HCT116 (cell line): ENCODE measurements around the gene SLC25A39. TPM values are rescaled to one million over a fixed set of nuclear protein-coding genes. Genes with fewer than 3 reads are reported as not detected.

ENCODE experiments used
- ATAC-seq: fragments of 200-7000 bp; cut with Tn5 transposase; 2 replicates; pipeline ENCODE4 v1.9.1; 2020; ENCODE audit warnings: mild to moderate bottlenecking, moderate library complexity
- BruUV-seq: library from RNA; stranded (reverse); fragments of 400-500 nt; replicated peaks from 2 replicates; lab custom pipeline; 2021; lab: Mats Ljungman, UMichigan
- CTCF ChIA-PET: fragments of 300-600 bp; sonication (Branson Sonifier 250); formaldehyde crosslinking; loops from one replicate; lab custom pipeline; 2021; ENCODE audit warnings: antibody characterized with exemption; lab: Charles Lee
- POLR2A ChIA-PET: fragments of 300-600, 350-600 bp; sonication (Branson Sonifier 250); formaldehyde crosslinking; loops from one replicate; lab custom pipeline; 2021; ENCODE audit warnings: antibody characterized with exemption; lab: Charles Lee
- RAD21 ChIA-PET, 2 experiments: fragments of 300-600 bp; sonication (Branson Sonifier 250); formaldehyde crosslinking; loops; one replicate each; lab custom pipeline; 2023; ENCODE audit warnings: low total read pairs in 2 of 2; ENCODE audit not compliant: uncharacterized antibody in 2 of 2, unreplicated experiment in 2 of 2, low non-redundant PET in 1 of 2; lab: Charles Lee
- DNase-seq: peaks from one replicate; pipeline ENCODE4 v3.0.0-alpha.2; 2010; ENCODE audit warnings: low read depth, low spot score
- H2AFZ ChIP-seq: fragments of 200-600 bp; shearing (Covaris generic), sonication (generic); 2 replicates; pipeline ENCODE4 v1.6.1; 2017; ENCODE audit warnings: low read depth, mixed run types, mixed read lengths, antibody characterized with exemption, low read length; ENCODE audit not compliant: poor library complexity, severe bottlenecking
- H3K27ac ChIP-seq: 2 replicates; pipeline ENCODE4 v1.5.1; 2012; ENCODE audit warnings: low read depth, low read length
- H3K27me3 ChIP-seq: fragments of 200-600 bp; sonication (generic); 2 replicates; pipeline ENCODE4 v1.6.1; 2016; ENCODE audit warnings: mixed run types, low read length, mixed read lengths; ENCODE audit not compliant: insufficient read depth
- H3K36me3 ChIP-seq, 2 experiments: fragments of 200-500 bp in 1 of 2; fragments of 200-600 bp in 1 of 2; sonication (Bioruptor generic) in 1 of 2; sonication (generic) in 1 of 2; 2 replicates each; pipeline versions ENCODE4 v1.5.1 to v1.6.1; 2014 to 2016; ENCODE audit warnings: low read length in 2 of 2, inconsistent platforms in 1 of 2, mixed read lengths in 1 of 2, mixed run types in 1 of 2; ENCODE audit not compliant: insufficient read depth in 2 of 2, control insufficient read depth in 1 of 2
- H3K4me1 ChIP-seq, 2 experiments: fragments of 200-600 bp in 1 of 2; sonication (generic) in 1 of 2; 2 replicates each; pipeline versions ENCODE4 v1.5.1 to v1.6.1; 2012 to 2017; ENCODE audit warnings: low read length in 2 of 2, inconsistent platforms in 1 of 2, mild to moderate bottlenecking in 1 of 2, mixed read lengths in 1 of 2, mixed run types in 1 of 2, moderate library complexity in 1 of 2; ENCODE audit not compliant: insufficient read depth in 2 of 2, control insufficient read depth in 1 of 2
- H3K4me2 ChIP-seq: fragments of 200-600 bp; sonication (generic); 2 replicates; pipeline ENCODE4 v1.6.1; 2017; ENCODE audit warnings: mixed run types, low read length, mixed read lengths
- H3K4me3 ChIP-seq, 2 experiments: fragments of 200-600 bp in 1 of 2; sonication (generic) in 1 of 2; replicated peaks in 1 of 2; 2 replicates each; pipeline ENCODE4 v1.5.1; 2011 to 2016; ENCODE audit warnings: low read length in 2 of 2, control low read depth in 1 of 2, low read depth in 1 of 2, mild to moderate bottlenecking in 1 of 2, mixed read lengths in 1 of 2, mixed run types in 1 of 2
- H3K79me2 ChIP-seq: fragments of 200-600 bp; sonication (generic); 2 replicates; pipeline ENCODE4 v1.6.1; 2017; ENCODE audit warnings: mild to moderate bottlenecking, mixed run types, low read length, moderate library complexity, mixed read lengths; ENCODE audit not compliant: insufficient read depth
- H3K9ac ChIP-seq: fragments of 200-600 bp; sonication (generic); 2 replicates; pipeline ENCODE4 v1.6.1; 2016; ENCODE audit warnings: low read length, mixed read lengths
- H3K9me2 ChIP-seq: fragments of 200-600 bp; sonication (generic), shearing (Covaris generic); 2 replicates; pipeline ENCODE4 v1.6.1; 2017; ENCODE audit warnings: mixed run types, mild to moderate bottlenecking, moderate library complexity; ENCODE audit not compliant: insufficient read depth
- H3K9me3 ChIP-seq, 2 experiments: fragments of 200-500 bp in 1 of 2; fragments of 200-600 bp in 1 of 2; sonication (Bioruptor generic) in 1 of 2; sonication (generic) in 1 of 2; 2 replicates each; pipeline ENCODE4 v1.6.1; 2014 to 2017; ENCODE audit warnings: low read length in 2 of 2, mixed read lengths in 2 of 2, inconsistent platforms in 1 of 2, low read depth in 1 of 2, mild to moderate bottlenecking in 1 of 2, mixed run types in 1 of 2, moderate library complexity in 1 of 2; ENCODE audit not compliant: control insufficient read depth in 1 of 2, insufficient read depth in 1 of 2
- H4K20me1 ChIP-seq: fragments of 200-600 bp; sonication (generic), shearing (Covaris generic); 2 replicates; pipeline ENCODE4 v1.6.1; 2017; ENCODE audit warnings: mixed run types, mild to moderate bottlenecking, moderate library complexity; ENCODE audit not compliant: insufficient read depth
- CBX3 ChIP-seq: IDR thresholded peaks from 2 replicates; pipeline ENCODE4 v1.6.1; 2012; ENCODE audit warnings: low read depth
- CEBPB ChIP-seq: IDR thresholded peaks from 2 replicates; pipeline ENCODE4 v1.6.1; 2012; ENCODE audit warnings: low read depth
- EZH2 ChIP-seq: fragments of 200-600 bp; sonication (generic); IDR thresholded peaks from 2 replicates; pipeline ENCODE4 v1.6.1; 2017; ENCODE audit warnings: antibody characterized with exemption, mixed run types
- JUND ChIP-seq: IDR thresholded peaks from 2 replicates; pipeline ENCODE4 v1.6.1; 2012
- MAX ChIP-seq: IDR thresholded peaks from 2 replicates; pipeline ENCODE4 v1.6.1; 2012
- POLR2A ChIP-seq: IDR thresholded peaks from 2 replicates; pipeline ENCODE4 v1.7.0; 2011; ENCODE audit warnings: borderline replicate concordance; ENCODE audit not compliant: insufficient read depth, insufficient read length; ENCODE audit errors: extremely low read depth
- POLR2AphosphoS5 ChIP-seq: IDR thresholded peaks from 2 replicates; pipeline ENCODE4 v1.6.1; 2011; ENCODE audit warnings: mild to moderate bottlenecking, low read depth, low read length, moderate library complexity
- RAD21 ChIP-seq: IDR thresholded peaks from 2 replicates; pipeline ENCODE4 v1.6.1; 2012; ENCODE audit warnings: low read depth, mild to moderate bottlenecking
- SIN3A ChIP-seq: IDR thresholded peaks from 2 replicates; pipeline ENCODE4 v1.6.1; 2012; ENCODE audit warnings: low read depth
- YY1 ChIP-seq: IDR thresholded peaks from 2 replicates; pipeline ENCODE4 v1.6.1; 2011; ENCODE audit warnings: low read length, low read depth, moderate library complexity, mild to moderate bottlenecking; ENCODE audit not compliant: insufficient replicate concordance; ENCODE audit errors: extremely low read depth
- intact Hi-C: fragments of 100-400 bp; cut with micrococcal nuclease; formaldehyde crosslinking; loops from 2 replicates; pipeline ENCODE4 v1.10.0; 2022
- total RNA-seq: library from RNA; stranded (reverse); gene quantifications from one replicate; pipeline ENCODE4 v1.2.1, GENCODE V29; 2021; ENCODE audit not compliant: unreplicated experiment
- TF ChIP-seq, protein P1 (sequence below): IDR thresholded peaks from 2 replicates; pipeline ENCODE4 v1.6.1; 2012; ENCODE audit warnings: low read depth
- TF ChIP-seq, protein P2 (sequence below): IDR thresholded peaks from 2 replicates; pipeline ENCODE4 v1.6.1; 2011; ENCODE audit warnings: mild to moderate bottlenecking, low read length, moderate library complexity; ENCODE audit not compliant: insufficient replicate concordance; ENCODE audit errors: extremely low read depth
- TF ChIP-seq, protein P3 (sequence below), 3 experiments: fragments of 200-600 bp in 1 of 3; sonication (generic) in 1 of 3; IDR thresholded peaks in 2 of 3; conservative IDR thresholded peaks in 1 of 3; 2 replicates each; pipeline ENCODE4 v1.5.1; 2012 to 2017; ENCODE audit warnings: low read depth in 2 of 3, low read length in 2 of 3, antibody characterized with exemption in 1 of 3, borderline replicate concordance in 1 of 3, control low read depth in 1 of 3, mild to moderate bottlenecking in 1 of 3, mixed read lengths in 1 of 3, mixed run types in 1 of 3, moderate library complexity in 1 of 3; ENCODE audit not compliant: insufficient read depth in 1 of 3

SLC25A39 gene
- total RNA-seq, 1 experiment from 2014 or later, result 326 TPM

DNA sequence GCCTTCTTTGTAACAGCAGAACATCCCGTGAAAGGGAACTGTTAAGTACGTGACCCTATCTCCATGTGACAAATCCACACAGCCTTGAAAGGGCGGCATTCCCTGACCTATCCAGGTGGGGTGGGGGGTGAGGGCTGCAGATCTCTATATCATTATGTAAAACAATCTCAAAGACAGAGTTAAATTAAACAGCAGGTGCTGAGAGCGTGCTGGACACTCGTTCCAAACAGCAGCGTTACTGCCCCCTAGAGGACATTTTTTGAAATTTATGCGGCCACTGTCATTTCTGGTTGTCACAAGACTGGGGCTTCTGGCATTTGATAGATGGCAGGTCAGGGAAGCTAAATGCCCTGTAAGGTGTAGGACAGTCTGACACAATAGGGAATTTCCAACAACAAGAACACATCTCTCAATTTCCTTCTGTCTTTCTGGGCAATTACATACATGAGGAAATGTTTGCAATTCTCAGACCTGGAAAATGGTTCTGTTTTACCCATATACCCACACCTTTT, 6.7 kb upstream of the SLC25A39 start:
- no peaks in the 10 kb centered on the region for H3K27me3 ChIP-seq
- H3K4me3 ChIP-seq, result no peak overlapping the region; a peak in 1 of 4 replicates
- no peaks in the 10 kb centered on the region for H4K20me1 ChIP-seq
- TF ChIP-seq YY1 (peak; percentile 43), RAD21 (peak; percentile 85), JUND (no peak), EZH2 (no peak), CEBPB (no peak), MAX (peak; percentile 81), SIN3A (no peak; the same call in 1 of the 2 replicates), POLR2AphosphoS5 (no peak), CBX3 (peak; percentile 69; the same call in 1 of the 2 replicates), POLR2A (no peak)
- TF ChIP-seq, protein P1, sequence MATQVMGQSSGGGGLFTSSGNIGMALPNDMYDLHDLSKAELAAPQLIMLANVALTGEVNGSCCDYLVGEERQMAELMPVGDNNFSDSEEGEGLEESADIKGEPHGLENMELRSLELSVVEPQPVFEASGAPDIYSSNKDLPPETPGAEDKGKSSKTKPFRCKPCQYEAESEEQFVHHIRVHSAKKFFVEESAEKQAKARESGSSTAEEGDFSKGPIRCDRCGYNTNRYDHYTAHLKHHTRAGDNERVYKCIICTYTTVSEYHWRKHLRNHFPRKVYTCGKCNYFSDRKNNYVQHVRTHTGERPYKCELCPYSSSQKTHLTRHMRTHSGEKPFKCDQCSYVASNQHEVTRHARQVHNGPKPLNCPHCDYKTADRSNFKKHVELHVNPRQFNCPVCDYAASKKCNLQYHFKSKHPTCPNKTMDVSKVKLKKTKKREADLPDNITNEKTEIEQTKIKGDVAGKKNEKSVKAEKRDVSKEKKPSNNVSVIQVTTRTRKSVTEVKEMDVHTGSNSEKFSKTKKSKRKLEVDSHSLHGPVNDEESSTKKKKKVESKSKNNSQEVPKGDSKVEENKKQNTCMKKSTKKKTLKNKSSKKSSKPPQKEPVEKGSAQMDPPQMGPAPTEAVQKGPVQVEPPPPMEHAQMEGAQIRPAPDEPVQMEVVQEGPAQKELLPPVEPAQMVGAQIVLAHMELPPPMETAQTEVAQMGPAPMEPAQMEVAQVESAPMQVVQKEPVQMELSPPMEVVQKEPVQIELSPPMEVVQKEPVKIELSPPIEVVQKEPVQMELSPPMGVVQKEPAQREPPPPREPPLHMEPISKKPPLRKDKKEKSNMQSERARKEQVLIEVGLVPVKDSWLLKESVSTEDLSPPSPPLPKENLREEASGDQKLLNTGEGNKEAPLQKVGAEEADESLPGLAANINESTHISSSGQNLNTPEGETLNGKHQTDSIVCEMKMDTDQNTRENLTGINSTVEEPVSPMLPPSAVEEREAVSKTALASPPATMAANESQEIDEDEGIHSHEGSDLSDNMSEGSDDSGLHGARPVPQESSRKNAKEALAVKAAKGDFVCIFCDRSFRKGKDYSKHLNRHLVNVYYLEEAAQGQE, result no peak
- TF ChIP-seq, protein P2, sequence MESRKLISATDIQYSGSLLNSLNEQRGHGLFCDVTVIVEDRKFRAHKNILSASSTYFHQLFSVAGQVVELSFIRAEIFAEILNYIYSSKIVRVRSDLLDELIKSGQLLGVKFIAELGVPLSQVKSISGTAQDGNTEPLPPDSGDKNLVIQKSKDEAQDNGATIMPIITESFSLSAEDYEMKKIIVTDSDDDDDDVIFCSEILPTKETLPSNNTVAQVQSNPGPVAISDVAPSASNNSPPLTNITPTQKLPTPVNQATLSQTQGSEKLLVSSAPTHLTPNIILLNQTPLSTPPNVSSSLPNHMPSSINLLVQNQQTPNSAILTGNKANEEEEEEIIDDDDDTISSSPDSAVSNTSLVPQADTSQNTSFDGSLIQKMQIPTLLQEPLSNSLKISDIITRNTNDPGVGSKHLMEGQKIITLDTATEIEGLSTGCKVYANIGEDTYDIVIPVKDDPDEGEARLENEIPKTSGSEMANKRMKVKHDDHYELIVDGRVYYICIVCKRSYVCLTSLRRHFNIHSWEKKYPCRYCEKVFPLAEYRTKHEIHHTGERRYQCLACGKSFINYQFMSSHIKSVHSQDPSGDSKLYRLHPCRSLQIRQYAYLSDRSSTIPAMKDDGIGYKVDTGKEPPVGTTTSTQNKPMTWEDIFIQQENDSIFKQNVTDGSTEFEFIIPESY, result peak; percentile 31
- TF ChIP-seq, protein P3, sequence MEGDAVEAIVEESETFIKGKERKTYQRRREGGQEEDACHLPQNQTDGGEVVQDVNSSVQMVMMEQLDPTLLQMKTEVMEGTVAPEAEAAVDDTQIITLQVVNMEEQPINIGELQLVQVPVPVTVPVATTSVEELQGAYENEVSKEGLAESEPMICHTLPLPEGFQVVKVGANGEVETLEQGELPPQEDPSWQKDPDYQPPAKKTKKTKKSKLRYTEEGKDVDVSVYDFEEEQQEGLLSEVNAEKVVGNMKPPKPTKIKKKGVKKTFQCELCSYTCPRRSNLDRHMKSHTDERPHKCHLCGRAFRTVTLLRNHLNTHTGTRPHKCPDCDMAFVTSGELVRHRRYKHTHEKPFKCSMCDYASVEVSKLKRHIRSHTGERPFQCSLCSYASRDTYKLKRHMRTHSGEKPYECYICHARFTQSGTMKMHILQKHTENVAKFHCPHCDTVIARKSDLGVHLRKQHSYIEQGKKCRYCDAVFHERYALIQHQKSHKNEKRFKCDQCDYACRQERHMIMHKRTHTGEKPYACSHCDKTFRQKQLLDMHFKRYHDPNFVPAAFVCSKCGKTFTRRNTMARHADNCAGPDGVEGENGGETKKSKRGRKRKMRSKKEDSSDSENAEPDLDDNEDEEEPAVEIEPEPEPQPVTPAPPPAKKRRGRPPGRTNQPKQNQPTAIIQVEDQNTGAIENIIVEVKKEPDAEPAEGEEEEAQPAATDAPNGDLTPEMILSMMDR (IDR thresholded peaks at IDR 0.05 in 2 of 3, conservative IDR thresholded peaks at IDR 0.05 in 1 of 3; ENCODE audit: borderline replicate concordance in 1 of 3, insufficient read depth in 1 of 3, low read depth in 2 of 3, low read length in 2 of 3), result peak; percentile 75 to 93 (median 88)
- H3K36me3 ChIP-seq, result no peaks in the 10 kb centered on the region
- no peak overlapping the region for H3K27ac ChIP-seq
- ATAC-seq, result peak; percentile 63
- no TSS peak for BruUV-seq
- no peaks in the 10 kb centered on the region for H3K9me3 ChIP-seq
- peak overlapping the region; percentile 87 for H2AFZ ChIP-seq
- RAD21 ChIA-PET, result no interaction called here
- H3K9me2 ChIP-seq, result no peaks in the 10 kb centered on the region
- CTCF ChIA-PET, result interaction anchor here (0.8 to 2.3 kb wide), 17 partner anchors 14 to 191 kb away, joined by 3 to 13 read pairs (median 5); partner anchors contain the start of genes FAM171A2 and GRN
- H3K79me2 ChIP-seq, result 0 out of 2 replicates have a peak, but pooled peaks cover 2% of the 10 kb centered on the region
- POLR2A ChIA-PET, result interaction anchor here (0.8 to 1.5 kb wide), 2 partner anchors 14 to 127 kb away, joined by 4 to 7 read pairs; partner anchors contain the start of gene GRN
- DNase-seq, result peak; percentile 79
- peaks cover 18 to 31% of the 10 kb centered on the region in 2 experiments for H3K4me1 ChIP-seq
- H3K9ac ChIP-seq, result no peak overlapping the region
- intact Hi-C loops, result loop anchor here (1.0 kb wide), 1 partner anchor 190 kb away; the partner anchor contains the start of gene HROB
- peak overlapping the region; percentile 55 for H3K4me2 ChIP-seq
